Measurements from ENCODE around the gene DPH7.

The DPH7 gene

GRCh38 chr9:137581361-137582285, 2.9 kb upstream of the DPH7 start:
- Histone ChIP-seq H3K9ac (ENCODE audit: low read depth, low read length, poor library complexity, severe bottlenecking) (no peak overlapping the region), H3K9me3 (ENCODE audit: insufficient read depth, low read depth, low read length) (no peaks in the 10 kb centered on the region), H3K4me1 (ENCODE audit: insufficient read depth, low read length, poor library complexity, severe bottlenecking) (peaks cover 18% of the 10 kb centered on the region), H3K4me2 (ENCODE audit: low read depth, low read length, poor library complexity, severe bottlenecking) (no peak overlapping the region), H3K36me3 (ENCODE audit: insufficient read depth, low read length) (peaks cover 3% of the 10 kb centered on the region; the same call in 1 of the 2 replicates), H3F3A (ENCODE audit: low read depth) (no peaks in the 10 kb centered on the region), H3K9me2 (replicated peaks; ENCODE audit: low read depth, low read length) (no peaks in the 10 kb centered on the region), H3K4me3 (ENCODE audit: low read length, poor library complexity, severe bottlenecking) (no peak overlapping the region), H3K79me2 (ENCODE audit: insufficient read depth, low read length) (peaks cover 21% of the 10 kb centered on the region), H3K27me3 (ENCODE audit: insufficient read depth, low read length, poor library complexity, severe bottlenecking) (no peaks in the 10 kb centered on the region), H4K20me1 (ENCODE audit: insufficient read depth, low read length, poor library complexity, severe bottlenecking) (peaks cover 18% of the 10 kb centered on the region), H2AFZ (ENCODE audit: low read length) (no peak overlapping the region)
- no peak for TF ChIP-seq CTCF (conservative IDR thresholded peaks at IDR 0.05; ENCODE audit: low read length)
- no peak for TF ChIP-seq EZH2phosphoT487 (IDR thresholded peaks at IDR 0.05; ENCODE audit: borderline replicate concordance)

- H3K36me3 ChIP-seq (ENCODE audit: insufficient read depth, low read length), result peaks cover 3% of the 10 kb centered on the region; the same call in 1 of the 2 replicates
These were observed 2.2 kb upstream of the DPH7 start for GRCh38 chr9:137580954-137581322.

GRCh38 chr9:137580209-137580953, 1.7 kb upstream of the DPH7 start:
- Histone ChIP-seq H2AFZ (ENCODE audit: low read length) (no peak overlapping the region), H3K36me3 (ENCODE audit: insufficient read depth, low read length) (peaks cover 3% of the 10 kb centered on the region; the same call in 1 of the 2 replicates)

More at GRCh38 chr9:137580954-137581322, 2.2 kb upstream of the DPH7 start:
- H3K9me3 ChIP-seq (ENCODE audit: insufficient read depth, low read depth, low read length), result no peaks in the 10 kb centered on the region
- peaks cover 25% of the 10 kb centered on the region for H3K4me1 ChIP-seq (ENCODE audit: insufficient read depth, low read length, poor library complexity, severe bottlenecking)
- TF ChIP-seq CTCF (conservative IDR thresholded peaks at IDR 0.05; ENCODE audit: low read length), result no peak
- no peak for TF ChIP-seq EZH2phosphoT487 (IDR thresholded peaks at IDR 0.05; ENCODE audit: borderline replicate concordance)
- peaks cover 28% of the 10 kb centered on the region for H3K79me2 ChIP-seq (ENCODE audit: insufficient read depth, low read length)
- no peak overlapping the region for H2AFZ ChIP-seq (ENCODE audit: low read length)
- H3K4me2 ChIP-seq (ENCODE audit: low read depth, low read length, poor library complexity, severe bottlenecking), result no peak overlapping the region
- no peak overlapping the region for H3K4me3 ChIP-seq (ENCODE audit: low read length, poor library complexity, severe bottlenecking)
- H3K9ac ChIP-seq (ENCODE audit: low read depth, low read length, poor library complexity, severe bottlenecking), result no peak overlapping the region
- no peaks in the 10 kb centered on the region for H3F3A ChIP-seq (ENCODE audit: low read depth)
- H3K9me2 ChIP-seq (replicated peaks; ENCODE audit: low read depth, low read length), result no peaks in the 10 kb centered on the region
- peaks cover 25% of the 10 kb centered on the region for H4K20me1 ChIP-seq (ENCODE audit: insufficient read depth, low read length, poor library complexity, severe bottlenecking)
- no peaks in the 10 kb centered on the region for H3K27me3 ChIP-seq (ENCODE audit: insufficient read depth, low read length, poor library complexity, severe bottlenecking)

More at GRCh38 chr9:137580209-137580953, 1.7 kb upstream of the DPH7 start:
- Histone ChIP-seq H3K4me2 (ENCODE audit: low read depth, low read length, poor library complexity, severe bottlenecking) (no peak overlapping the region), H3K9me3 (ENCODE audit: insufficient read depth, low read depth, low read length) (no peaks in the 10 kb centered on the region), H3K79me2 (ENCODE audit: insufficient read depth, low read length) (peaks cover 33% of the 10 kb centered on the region), H3K9ac (ENCODE audit: low read depth, low read length, poor library complexity, severe bottlenecking) (no peak overlapping the region), H3K27me3 (ENCODE audit: insufficient read depth, low read length, poor library complexity, severe bottlenecking) (no peaks in the 10 kb centered on the region), H4K20me1 (ENCODE audit: insufficient read depth, low read length, poor library complexity, severe bottlenecking) (peaks cover 28% of the 10 kb centered on the region), H3K9me2 (replicated peaks; ENCODE audit: low read depth, low read length) (no peaks in the 10 kb centered on the region), H3K4me3 (ENCODE audit: low read length, poor library complexity, severe bottlenecking) (no peak overlapping the region), H3K4me1 (ENCODE audit: insufficient read depth, low read length, poor library complexity, severe bottlenecking) (peaks cover 26% of the 10 kb centered on the region), H3F3A (ENCODE audit: low read depth) (no peaks in the 10 kb centered on the region)
- TF ChIP-seq EZH2phosphoT487 (IDR thresholded peaks at IDR 0.05; ENCODE audit: borderline replicate concordance) (no peak), CTCF (conservative IDR thresholded peaks at IDR 0.05; ENCODE audit: low read length) (no peak)
